ENCODE results near the gene FKBP1B. TPM values are rescaled to one million over a fixed set of nuclear protein-coding genes. Genes with fewer than 3 reads are reported as not detected.
"Not testable (repeated sequence)": the region's sequence is repeated elsewhere in the genome, so short reads cannot be mapped to it uniquely, and the experiment has no call there.

FKBP1B gene
- total RNA-seq, 1 experiment from 2014 or later: 10.9 TPM

GRCh38 chr2:24022324-24022974, 27.1 kb upstream of the FKBP1B start:
- DNase-seq (ENCODE audit: low read depth): no peak

DNA sequence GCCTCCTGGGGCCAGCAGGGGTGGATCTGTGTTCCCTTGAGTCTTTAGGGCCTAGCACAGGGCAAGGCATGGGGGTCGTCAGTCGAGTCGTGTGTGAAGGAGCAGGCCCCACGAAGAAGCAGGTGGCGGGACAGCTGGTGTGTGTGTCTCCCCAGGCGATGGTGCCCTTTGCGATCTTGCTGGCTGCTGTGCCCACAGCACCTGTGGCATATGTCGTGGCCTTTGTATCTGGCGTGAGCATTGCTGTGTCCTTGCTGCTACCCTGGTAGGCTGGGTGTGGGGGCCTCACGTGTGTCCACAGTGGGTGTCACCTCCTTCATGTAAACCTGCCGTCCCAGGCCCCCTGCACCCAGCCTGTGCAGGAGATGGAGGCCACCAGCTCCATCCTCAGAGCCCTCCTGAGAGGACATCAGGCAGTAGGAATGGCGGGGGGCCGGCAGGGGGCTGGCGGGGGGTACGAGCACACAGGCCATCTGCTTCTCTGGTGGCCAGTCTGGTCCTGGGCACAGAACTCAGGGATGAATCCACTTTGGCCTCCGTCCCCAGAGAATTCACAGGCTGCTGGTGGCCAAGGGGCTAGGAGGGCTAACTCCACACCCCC, 26.5 kb upstream of the FKBP1B start:
- no peak for DNase-seq (ENCODE audit: low read depth)

DNA sequence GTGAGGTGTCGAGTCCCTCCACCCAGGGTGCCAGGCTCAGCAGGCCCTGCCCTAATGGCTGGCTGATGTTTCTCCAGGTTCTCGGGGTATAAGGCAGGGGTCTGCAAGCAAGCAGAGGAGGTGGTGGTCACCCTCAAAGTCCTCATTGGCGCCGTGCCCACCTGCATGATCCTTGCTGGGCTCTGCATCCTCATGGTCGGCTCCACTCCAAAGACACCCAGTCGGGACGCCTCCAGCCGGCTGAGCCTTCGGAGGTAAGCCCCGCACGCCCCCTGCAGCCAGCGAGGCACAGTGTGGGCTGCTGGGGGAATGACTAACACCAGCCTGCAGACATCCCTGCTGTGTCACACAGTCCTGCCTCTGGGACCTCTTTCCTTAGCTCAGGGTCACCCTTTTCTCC, 25.5 kb upstream of the FKBP1B start:
- no peak for DNase-seq (ENCODE audit: low read depth)

- DNase-seq (ENCODE audit: low read depth): no peak
These were observed 24.4 kb upstream of the FKBP1B start for GRCh38 chr2:24024996-24025663.

- DNase-seq (ENCODE audit: low read depth): no peak
These were observed 23.3 kb upstream of the FKBP1B start for GRCh38 chr2:24026233-24026632.

- no peak for DNase-seq (ENCODE audit: low read depth)
These were observed 10.6 kb upstream of the FKBP1B start for GRCh38 chr2:24038786-24039499.

GRCh38 chr2:24040511-24040910, 9.0 kb upstream of the FKBP1B start:
- no peak for DNase-seq (ENCODE audit: low read depth)

DNA sequence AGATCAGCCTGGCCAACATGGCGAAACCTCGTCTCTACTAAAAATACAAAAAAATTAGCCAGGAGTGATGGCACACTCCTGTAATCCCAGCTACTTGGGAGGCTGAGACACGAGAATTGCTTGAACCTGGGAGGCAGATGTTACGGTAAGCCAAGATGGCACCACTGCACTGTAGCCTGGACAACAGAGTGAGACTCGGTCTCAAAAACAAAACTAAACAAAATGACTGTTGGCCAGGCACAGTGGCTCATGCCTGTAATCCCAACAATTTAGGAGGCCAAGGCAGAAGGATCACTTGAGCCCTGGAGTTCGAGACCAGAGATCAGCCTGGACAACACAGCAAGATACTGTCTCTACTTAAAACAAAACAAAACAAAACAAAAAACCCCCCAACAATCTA, 6.4 kb upstream of the FKBP1B start:
- DNase-seq (ENCODE audit: low read depth): not testable (repeated sequence)

GRCh38 chr2:24045511-24046508, 3.7 kb upstream of the FKBP1B start:
- no peak for DNase-seq (ENCODE audit: low read depth)

- DNase-seq (ENCODE audit: low read depth): no peak
These were observed 3.0 kb upstream of the FKBP1B start for GRCh38 chr2:24046599-24046929.

- peak; percentile 99 for DNase-seq (ENCODE audit: low read depth)
These were observed 2.4 kb upstream of the FKBP1B start, which contains the start of gene WDCP for GRCh38 chr2:24046930-24047702. Gene WDCP, minus strand, starts transcription at chr2:24047391. Its CDS starts 7,897 bp downstream, at chr2:24039494.

GRCh38 chr2:24047703-24048033, 1.9 kb upstream of the FKBP1B start:
- no peak for DNase-seq (ENCODE audit: low read depth)

DNA sequence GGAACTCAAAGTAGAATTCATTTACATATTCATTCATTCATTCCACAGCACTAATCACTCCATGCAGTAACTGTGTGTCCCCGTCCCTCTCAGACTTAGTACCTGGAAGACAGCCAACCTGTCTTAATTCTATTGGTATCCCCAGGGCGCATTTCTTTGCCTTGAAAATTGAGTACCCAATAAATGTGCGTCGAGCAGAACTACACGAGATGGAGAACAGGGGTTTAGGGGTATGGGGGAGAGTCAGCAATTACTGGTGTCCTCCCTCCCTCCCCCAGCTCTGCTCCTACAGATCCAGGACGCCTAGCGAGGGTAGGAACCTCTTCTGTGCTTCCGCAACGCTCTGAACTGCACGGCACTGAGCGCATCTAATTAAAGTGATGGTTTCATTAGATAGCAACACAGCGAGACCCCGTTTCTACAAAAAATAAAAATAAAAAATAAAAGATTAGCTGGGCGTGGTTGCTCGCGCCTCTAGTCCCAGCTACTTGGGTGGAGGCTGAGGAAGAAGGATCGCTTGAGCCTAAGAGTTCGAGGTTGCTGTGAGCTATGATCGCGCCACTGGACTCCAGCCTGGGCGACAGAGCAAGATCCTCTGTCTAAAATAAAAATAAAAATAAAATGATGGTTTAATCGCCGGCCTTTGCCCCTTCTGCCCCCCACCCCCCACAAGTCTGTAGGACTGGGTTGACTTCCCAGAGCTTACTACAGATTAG, 614 bp upstream of the FKBP1B start:
- DNase-seq (ENCODE audit: low read depth): peak; percentile 36

DNA sequence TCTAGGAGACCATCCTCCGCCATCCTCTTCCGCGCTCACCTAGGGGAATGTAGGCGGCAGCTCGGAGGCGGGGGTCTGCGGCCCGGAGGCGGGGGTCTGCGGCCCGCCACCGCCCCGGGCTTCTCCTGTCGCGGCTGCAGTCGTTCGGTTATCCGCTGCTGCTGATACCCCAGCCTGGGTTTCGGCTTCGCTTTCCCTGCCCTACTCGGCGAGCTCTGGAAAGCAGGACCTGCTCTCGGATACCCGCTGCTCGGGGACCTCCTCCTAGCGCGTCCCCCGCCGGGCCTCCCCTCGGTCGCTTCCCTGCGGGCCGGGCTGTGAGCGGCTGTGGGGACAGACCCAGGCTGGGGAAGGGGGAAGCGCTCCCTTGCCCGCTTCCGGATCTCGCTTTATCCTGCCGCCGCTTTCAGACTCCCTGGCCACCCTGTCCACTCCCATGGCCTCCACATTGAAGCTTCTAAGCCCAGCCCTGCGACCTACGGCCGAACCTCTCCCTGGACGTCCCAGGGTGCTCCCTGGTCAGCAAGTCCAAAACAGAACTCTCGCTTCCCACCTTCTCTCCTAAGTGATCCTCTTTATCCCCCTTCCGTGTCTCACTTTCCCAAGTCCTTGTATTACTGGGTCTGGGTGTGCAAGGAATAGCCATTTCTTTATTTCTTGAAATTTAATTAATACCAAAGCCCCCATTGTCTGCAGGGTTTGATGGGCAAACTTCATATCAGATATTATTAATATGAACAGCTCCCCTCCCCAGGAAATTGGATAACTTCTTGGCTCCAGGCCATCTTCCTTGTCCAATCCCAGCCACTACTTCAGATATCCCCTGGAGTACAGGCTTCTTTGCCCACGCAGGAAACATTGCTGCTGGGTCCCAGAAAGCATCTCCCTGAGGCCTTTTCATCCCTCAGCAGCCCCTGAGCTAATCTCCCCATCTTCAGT, 769 bp downstream of the FKBP1B start:
- peak; percentile 25 for DNase-seq (ENCODE audit: low read depth)

DNA sequence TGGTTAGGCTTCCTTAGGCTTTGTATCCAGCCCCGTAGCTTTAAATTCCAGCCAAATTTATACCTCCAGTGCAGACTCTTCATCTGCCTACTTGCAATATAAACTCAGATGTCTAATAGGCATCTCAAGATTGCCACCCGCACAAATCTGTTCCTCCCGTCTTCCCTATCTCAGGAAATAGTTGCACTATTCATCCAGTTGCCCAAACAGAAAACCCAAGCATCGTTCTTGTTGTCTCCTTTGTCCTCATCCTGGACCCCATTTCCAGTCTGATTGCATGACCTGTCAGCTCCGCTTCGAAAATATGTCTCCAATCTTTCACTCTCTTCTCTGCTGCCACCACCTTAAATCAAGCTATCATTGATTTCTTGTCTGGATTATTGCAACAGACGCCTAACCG, 2.3 kb downstream of the FKBP1B start:
- DNase-seq (ENCODE audit: low read depth): no peak

GRCh38 chr2:24052951-24053350, 3.4 kb downstream of the FKBP1B start:
- no peak for DNase-seq (ENCODE audit: low read depth)

DNA sequence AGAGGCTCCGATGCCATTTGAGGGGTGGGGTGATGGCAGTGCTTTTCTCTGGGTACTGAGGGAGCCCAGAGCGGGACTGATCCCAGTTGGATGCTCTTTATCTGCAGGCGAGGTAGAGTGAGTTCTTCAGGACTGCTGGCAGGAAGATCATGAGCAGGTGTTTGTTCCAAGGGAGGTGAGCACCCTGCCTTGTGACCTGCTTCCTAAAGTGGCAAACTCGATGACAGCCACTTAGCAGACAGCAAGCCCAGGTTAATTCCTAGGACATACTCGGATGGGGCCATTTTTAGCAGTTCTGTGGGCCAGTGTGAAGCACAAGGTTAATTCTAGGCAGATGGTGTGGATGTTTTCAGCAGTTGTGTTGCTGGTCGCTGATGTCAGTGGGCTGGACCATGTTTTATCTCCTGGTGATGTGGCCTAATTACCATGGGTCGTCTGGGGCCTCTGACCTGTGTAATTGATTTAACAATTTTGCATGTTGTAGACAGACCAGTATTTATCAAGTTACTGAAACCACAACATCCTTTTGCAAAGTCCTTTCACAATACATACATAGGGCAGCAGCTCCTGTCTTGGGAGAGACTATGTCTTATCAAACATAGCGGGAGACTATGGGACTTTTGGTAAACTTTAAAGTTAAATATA, 4.9 kb downstream of the FKBP1B start:
- DNase-seq (ENCODE audit: low read depth): no peak

GRCh38 chr2:24055750-24056149, 6.2 kb downstream of the FKBP1B start:
- no peak for DNase-seq (ENCODE audit: low read depth)
